Neuron (in vitro differentiated cells): ENCODE measurements around the gene CNTN5.

ENCODE experiments used
- H2AFZ ChIP-seq: one replicate; pipeline ENCODE4 v1.6.1; 2013; ENCODE audit warnings: low read depth, mild to moderate bottlenecking, inconsistent platforms, low read length, moderate library complexity
- H3K27me3 ChIP-seq: one replicate; pipeline ENCODE4 v1.6.1; 2013; ENCODE audit warnings: low read length; ENCODE audit not compliant: insufficient read depth
- H3K36me3 ChIP-seq: one replicate; pipeline ENCODE4 v1.6.1; 2013; ENCODE audit warnings: low read length; ENCODE audit not compliant: insufficient read depth
- H3K4me1 ChIP-seq: one replicate; pipeline ENCODE4 v1.6.1; 2013; ENCODE audit warnings: low read length; ENCODE audit not compliant: insufficient read depth
- H3K4me3 ChIP-seq: 2 replicates; pipeline ENCODE4 v1.5.1; 2013; ENCODE audit warnings: mild to moderate bottlenecking, low read length, moderate library complexity
- H3K9me3 ChIP-seq: one replicate; pipeline ENCODE4 v1.6.1; 2013; ENCODE audit warnings: low read length

The CNTN5 gene

GRCh38 chr11:100009728-100010127, 989.0 kb downstream of the CNTN5 start:
- Histone ChIP-seq H3K36me3 (no peaks in the 10 kb centered on the region), H3K9me3 (no peaks in the 10 kb centered on the region), H3K27me3 (no peaks in the 10 kb centered on the region), H3K4me3 (no peak overlapping the region), H2AFZ (no peak overlapping the region), H3K4me1 (no peaks in the 10 kb centered on the region)

DNA sequence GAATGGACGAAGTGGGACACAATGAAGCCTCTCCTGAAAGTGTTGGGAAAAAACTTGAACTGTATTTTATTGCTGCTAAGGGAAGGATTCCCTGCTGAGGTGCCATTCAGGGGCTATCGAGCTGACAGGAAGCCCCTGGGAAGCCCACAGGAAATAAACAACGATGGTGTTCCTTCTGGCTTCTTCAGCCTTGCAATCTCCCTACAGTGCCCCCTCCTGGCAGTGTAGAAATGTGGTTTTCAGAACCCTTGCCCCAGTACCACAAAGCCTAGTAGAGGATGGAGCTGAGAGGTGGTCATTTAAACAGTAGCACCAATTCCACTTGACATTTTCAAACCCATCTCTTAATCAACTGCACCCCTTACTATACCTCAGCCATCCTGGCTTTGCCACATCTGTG, 989.6 kb downstream of the CNTN5 start:
- no peaks in the 10 kb centered on the region for H3K4me1 ChIP-seq
- H3K27me3 ChIP-seq, result no peaks in the 10 kb centered on the region
- H2AFZ ChIP-seq, result no peak overlapping the region
- H3K36me3 ChIP-seq, result no peaks in the 10 kb centered on the region
- H3K9me3 ChIP-seq, result no peaks in the 10 kb centered on the region
- H3K4me3 ChIP-seq, result no peak overlapping the region

- H3K36me3 ChIP-seq, result no peaks in the 10 kb centered on the region
- no peak overlapping the region for H2AFZ ChIP-seq
- no peaks in the 10 kb centered on the region for H3K27me3 ChIP-seq
- H3K4me3 ChIP-seq, result no peak overlapping the region
- no peaks in the 10 kb centered on the region for H3K9me3 ChIP-seq
- H3K4me1 ChIP-seq, result no peaks in the 10 kb centered on the region
These were observed 990.9 kb downstream of the CNTN5 start for GRCh38 chr11:100011697-100012096.

DNA sequence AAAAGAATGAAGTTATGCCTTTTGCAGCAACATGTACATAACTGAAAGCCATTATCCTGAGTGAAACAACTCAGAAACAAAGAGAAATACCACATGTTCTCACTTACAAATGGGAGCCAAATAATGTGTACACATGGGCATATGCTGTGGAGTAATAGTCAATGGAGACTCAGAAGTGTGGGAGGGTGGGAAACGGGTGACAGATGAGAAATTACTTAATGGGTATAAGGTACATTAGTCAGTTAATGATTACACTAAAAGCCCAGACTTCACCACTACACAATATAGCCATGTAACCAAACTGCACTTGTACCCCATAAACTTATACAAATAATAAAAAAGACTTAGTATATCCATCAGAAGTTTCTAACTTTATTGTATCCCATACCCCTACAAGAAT, 992.3 kb downstream of the CNTN5 start:
- H3K36me3 ChIP-seq, result no peaks in the 10 kb centered on the region
- no peak overlapping the region for H3K4me3 ChIP-seq
- H3K4me1 ChIP-seq, result no peaks in the 10 kb centered on the region
- no peaks in the 10 kb centered on the region for H3K27me3 ChIP-seq
- no peak overlapping the region for H2AFZ ChIP-seq
- no peaks in the 10 kb centered on the region for H3K9me3 ChIP-seq

DNA sequence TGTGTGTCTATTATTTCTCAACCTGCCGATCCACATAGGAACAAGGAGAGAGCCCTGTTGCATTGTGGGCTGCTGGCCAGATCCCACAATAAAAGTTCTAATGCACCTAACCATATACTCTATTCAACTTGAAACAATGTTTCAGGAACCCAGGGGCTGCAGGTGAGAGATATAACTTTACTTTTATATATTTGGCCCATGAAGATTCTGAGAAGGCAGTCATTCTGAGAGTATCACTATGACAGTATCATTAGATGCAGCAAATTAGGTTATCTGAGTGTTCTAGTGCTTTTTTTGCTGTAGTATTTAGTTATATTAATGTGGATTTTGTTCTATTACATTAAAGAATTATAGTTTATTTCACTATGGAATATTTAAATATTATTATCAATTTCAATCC, 1011.2 kb downstream of the CNTN5 start:
- Histone ChIP-seq H3K4me3 (no peak overlapping the region), H3K4me1 (no peaks in the 10 kb centered on the region), H3K9me3 (no peaks in the 10 kb centered on the region), H3K36me3 (no peaks in the 10 kb centered on the region), H3K27me3 (no peaks in the 10 kb centered on the region), H2AFZ (no peak overlapping the region)

DNA sequence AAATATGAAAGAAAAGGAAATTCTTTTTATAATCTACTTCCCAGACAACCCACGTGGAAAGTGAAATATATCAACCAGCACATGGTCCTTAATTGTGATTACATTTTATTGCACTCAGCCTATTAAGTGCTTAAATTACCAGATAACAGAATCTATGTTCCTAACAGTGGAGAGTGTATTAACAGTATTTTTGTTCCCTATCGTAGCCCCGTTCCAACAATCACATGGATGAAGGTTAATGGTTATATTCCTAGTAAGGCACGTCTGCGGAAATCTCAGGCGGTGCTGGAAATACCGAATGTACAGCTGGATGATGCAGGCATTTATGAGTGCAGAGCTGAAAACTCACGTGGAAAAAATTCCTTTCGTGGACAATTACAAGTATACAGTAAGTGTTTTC, 1040.3 kb downstream of the CNTN5 start:
- H3K4me1 ChIP-seq, result no peaks in the 10 kb centered on the region
- no peaks in the 10 kb centered on the region for H3K27me3 ChIP-seq
- H2AFZ ChIP-seq, result no peak overlapping the region
- H3K36me3 ChIP-seq, result no peaks in the 10 kb centered on the region
- H3K4me3 ChIP-seq, result no peak overlapping the region
- H3K9me3 ChIP-seq, result no peaks in the 10 kb centered on the region

GRCh38 chr11:100066399-100066798, 1045.7 kb downstream of the CNTN5 start:
- no peak overlapping the region for H2AFZ ChIP-seq
- no peaks in the 10 kb centered on the region for H3K27me3 ChIP-seq
- H3K36me3 ChIP-seq, result no peaks in the 10 kb centered on the region
- H3K9me3 ChIP-seq, result no peaks in the 10 kb centered on the region
- H3K4me3 ChIP-seq, result no peak overlapping the region
- no peaks in the 10 kb centered on the region for H3K4me1 ChIP-seq

GRCh38 chr11:100068116-100068515, 1047.4 kb downstream of the CNTN5 start:
- Histone ChIP-seq H3K4me1 (no peaks in the 10 kb centered on the region), H3K9me3 (no peaks in the 10 kb centered on the region), H2AFZ (no peak overlapping the region), H3K36me3 (no peaks in the 10 kb centered on the region), H3K4me3 (no peak overlapping the region), H3K27me3 (no peaks in the 10 kb centered on the region)

DNA sequence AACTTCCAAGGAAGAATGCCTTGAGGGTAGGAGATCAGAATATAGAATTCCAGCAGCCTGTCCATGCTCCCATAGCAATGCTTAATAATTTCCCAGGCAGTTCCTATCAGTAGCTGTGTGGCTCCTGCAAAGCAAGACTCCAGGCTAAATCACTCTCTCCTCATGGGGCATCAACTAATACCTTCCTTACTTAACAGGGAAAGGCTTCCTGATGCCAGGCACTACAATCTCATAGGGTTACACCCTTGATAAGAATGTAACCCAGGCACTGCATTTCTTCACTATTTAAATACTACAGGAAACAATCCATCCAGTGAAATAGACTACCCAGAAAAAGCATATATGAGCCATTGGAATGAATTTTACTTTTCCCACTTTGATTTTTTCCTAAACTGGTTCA, 1051.4 kb downstream of the CNTN5 start:
- Histone ChIP-seq H3K4me1 (no peaks in the 10 kb centered on the region), H3K36me3 (no peaks in the 10 kb centered on the region), H3K27me3 (no peaks in the 10 kb centered on the region), H3K9me3 (no peaks in the 10 kb centered on the region), H3K4me3 (no peak overlapping the region), H2AFZ (no peak overlapping the region)

- Histone ChIP-seq H3K27me3 (no peaks in the 10 kb centered on the region), H3K36me3 (no peaks in the 10 kb centered on the region), H3K4me1 (no peaks in the 10 kb centered on the region), H2AFZ (no peak overlapping the region), H3K9me3 (no peaks in the 10 kb centered on the region), H3K4me3 (no peak overlapping the region)
These were observed 1059.6 kb downstream of the CNTN5 start for GRCh38 chr11:100080381-100080780.

DNA sequence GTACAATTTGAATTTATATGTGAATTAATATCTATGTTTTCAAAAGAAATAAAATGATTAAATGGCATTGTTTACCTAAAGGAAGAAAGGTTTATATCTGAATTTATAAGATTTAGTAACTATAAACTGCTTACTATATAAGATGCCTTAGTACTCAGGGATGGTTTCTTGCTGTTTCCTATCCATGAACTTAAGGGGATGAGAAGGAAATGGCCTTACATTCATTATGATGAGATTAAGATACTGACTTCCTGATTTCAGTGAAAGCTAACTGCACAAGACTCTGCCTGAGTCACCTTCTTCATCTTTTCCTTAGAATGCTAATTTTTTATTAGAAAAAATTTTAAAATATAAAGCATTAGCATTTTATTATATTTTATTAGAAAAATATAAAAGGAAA, 1060.1 kb downstream of the CNTN5 start:
- Histone ChIP-seq H3K36me3 (no peaks in the 10 kb centered on the region), H3K27me3 (no peaks in the 10 kb centered on the region), H3K4me1 (no peaks in the 10 kb centered on the region), H2AFZ (no peak overlapping the region), H3K9me3 (no peaks in the 10 kb centered on the region), H3K4me3 (no peak overlapping the region)

- H3K27me3 ChIP-seq, result no peaks in the 10 kb centered on the region
- H3K4me3 ChIP-seq, result no peak overlapping the region
- no peak overlapping the region for H2AFZ ChIP-seq
- no peaks in the 10 kb centered on the region for H3K36me3 ChIP-seq
- no peaks in the 10 kb centered on the region for H3K4me1 ChIP-seq
- no peaks in the 10 kb centered on the region for H3K9me3 ChIP-seq
These were observed 1072.9 kb downstream of the CNTN5 start for GRCh38 chr11:100093698-100094097.

DNA sequence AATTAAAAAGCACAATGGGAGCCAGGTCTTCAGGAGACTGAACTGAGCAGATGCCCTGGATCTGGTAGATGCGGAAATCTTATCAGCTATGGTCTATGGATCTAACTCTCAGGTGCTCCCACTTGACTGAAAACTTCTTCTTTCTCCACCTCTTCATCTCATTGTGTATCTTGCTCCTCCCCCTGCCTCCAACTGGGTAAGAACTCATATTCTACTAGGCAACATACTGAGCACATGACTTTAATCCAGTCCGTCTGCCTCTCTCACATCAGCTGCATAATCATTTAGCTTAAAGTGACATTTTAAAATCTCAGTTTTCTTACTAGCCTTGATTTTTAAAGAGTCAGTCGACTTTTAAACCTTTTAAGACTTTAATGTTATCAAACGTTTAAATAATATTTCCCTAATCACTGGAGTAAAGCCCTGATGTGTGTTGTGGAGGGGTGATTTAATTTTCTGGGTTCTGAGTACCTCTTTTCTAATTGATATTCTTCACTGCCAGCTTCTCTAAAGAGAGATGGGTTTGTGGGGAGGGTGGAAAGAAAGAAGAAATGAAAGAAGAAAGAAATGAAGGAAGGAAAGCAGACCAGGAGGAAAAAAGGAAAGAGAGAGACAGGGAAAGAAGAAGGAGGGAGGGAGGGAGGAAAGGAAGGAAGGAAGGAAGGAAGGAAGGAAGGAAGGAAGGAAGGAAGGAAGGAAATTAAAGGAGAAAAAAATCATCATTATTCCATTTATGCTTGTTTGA, 1073.5 kb downstream of the CNTN5 start:
- Histone ChIP-seq H3K27me3 (no peaks in the 10 kb centered on the region), H3K9me3 (no peaks in the 10 kb centered on the region), H3K4me1 (no peaks in the 10 kb centered on the region), H2AFZ (no peak overlapping the region), H3K4me3 (no peak overlapping the region), H3K36me3 (no peaks in the 10 kb centered on the region)

DNA sequence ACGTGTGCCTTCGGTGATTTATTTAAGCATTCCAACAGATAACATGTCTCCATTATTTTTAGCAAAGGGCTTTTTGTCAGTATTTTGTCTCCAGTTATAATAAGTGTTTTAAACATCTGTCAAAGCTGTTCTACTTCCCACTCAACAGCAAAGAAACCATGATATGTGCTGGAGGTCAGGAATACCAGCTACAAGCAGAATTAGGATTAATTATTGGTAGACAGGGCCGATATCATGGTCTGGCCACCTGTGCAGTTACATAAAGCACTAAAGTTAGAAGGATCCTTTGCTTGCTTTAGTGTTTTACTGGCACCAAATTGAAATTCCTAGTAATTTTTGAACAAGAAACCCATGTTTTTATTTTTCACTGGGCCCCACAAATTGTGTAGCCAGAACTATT, 1075.1 kb downstream of the CNTN5 start:
- Histone ChIP-seq H3K4me1 (no peaks in the 10 kb centered on the region), H3K4me3 (no peak overlapping the region), H3K9me3 (no peaks in the 10 kb centered on the region), H3K27me3 (no peaks in the 10 kb centered on the region), H2AFZ (no peak overlapping the region), H3K36me3 (no peaks in the 10 kb centered on the region)
